Mesendoderm (in vitro differentiated cells): Measurements from ENCODE around the gene CFAP100.

Experiments used
- DNase-seq: peaks from one replicate; pipeline ENCODE4 v3.0.0; 2013
- H2AK5ac ChIP-seq: 2 replicates; pipeline ENCODE4 v1.6.1; 2013; ENCODE audit warnings: low read length, inconsistent platforms
- H2BK120ac ChIP-seq: 2 replicates; pipeline ENCODE4 v1.6.1; 2013; ENCODE audit warnings: low read depth, mild to moderate bottlenecking, low read length, moderate library complexity, mixed read lengths
- H2BK15ac ChIP-seq: replicated peaks from 2 replicates; pipeline ENCODE4 v1.6.1; 2013; ENCODE audit warnings: low read depth, mild to moderate bottlenecking, moderate library complexity
- H2BK5ac ChIP-seq: 2 replicates; pipeline ENCODE4 v1.6.1; 2013; ENCODE audit warnings: low read length, inconsistent platforms
- H3K18ac ChIP-seq: 2 replicates; pipeline ENCODE4 v1.6.1; 2013; ENCODE audit warnings: mild to moderate bottlenecking, low read length, mixed read lengths
- H3K23ac ChIP-seq: one replicate; pipeline ENCODE4 v1.6.1; 2013; ENCODE audit warnings: low read length
- H3K27ac ChIP-seq: 2 replicates; pipeline ENCODE4 v1.5.1; 2013; ENCODE audit warnings: low read depth, mild to moderate bottlenecking, inconsistent platforms, low read length, moderate library complexity
- H3K27me3 ChIP-seq: 2 replicates; pipeline ENCODE4 v1.6.1; 2013; ENCODE audit warnings: low read length, control low read depth, mild to moderate bottlenecking, inconsistent platforms; ENCODE audit not compliant: insufficient read depth, poor library complexity
- H3K36me3 ChIP-seq: 2 replicates; pipeline ENCODE4 v1.6.1; 2013; ENCODE audit warnings: low read length, inconsistent platforms; ENCODE audit not compliant: control insufficient read depth, insufficient read depth
- H3K4ac ChIP-seq: one replicate; pipeline ENCODE4 v1.6.1; 2013; ENCODE audit warnings: low read depth, mild to moderate bottlenecking, low read length, moderate library complexity
- H3K4me1 ChIP-seq: 2 replicates; pipeline ENCODE4 v1.6.1; 2013; ENCODE audit warnings: low read depth, low read length, inconsistent platforms; ENCODE audit not compliant: control insufficient read depth
- H3K4me2 ChIP-seq: 2 replicates; pipeline ENCODE4 v1.6.1; 2013; ENCODE audit warnings: low read length
- H3K4me3 ChIP-seq: 2 replicates; pipeline ENCODE4 v1.5.1; 2013; ENCODE audit warnings: mild to moderate bottlenecking, low read length
- H3K56ac ChIP-seq: one replicate; pipeline ENCODE4 v1.6.1; 2013; ENCODE audit warnings: low read length
- H3K79me1 ChIP-seq: 2 replicates; pipeline ENCODE4 v1.6.1; 2013; ENCODE audit warnings: low read length, inconsistent platforms
- H3K79me2 ChIP-seq: 2 replicates; pipeline ENCODE4 v1.6.1; 2013; ENCODE audit warnings: mild to moderate bottlenecking, low read length; ENCODE audit not compliant: control insufficient read depth, insufficient read depth
- H3K9ac ChIP-seq: 2 replicates; pipeline ENCODE4 v1.6.1; 2013; ENCODE audit warnings: low read length, inconsistent platforms
- H4K5ac ChIP-seq: one replicate; pipeline ENCODE4 v1.6.1; 2013; ENCODE audit warnings: low read length
- H4K8ac ChIP-seq: one replicate; pipeline ENCODE4 v1.6.1; 2013; ENCODE audit warnings: low read depth, mild to moderate bottlenecking, control low read depth, low read length, moderate library complexity
- WGBS: extraction: QIAGEN DNeasy Blood & Tissue Kit; methylation state at CpG from one replicate; pipeline ENCODE4 v1.1.7; 2013; ENCODE audit warnings: low lambda C conversion rate, missing lambda C conversion rate; ENCODE audit not compliant: insufficient coverage; ENCODE audit errors: extremely low coverage; 5-methylcytosine and 5-hydroxymethylcytosine counted together

CFAP100 gene

DNA sequence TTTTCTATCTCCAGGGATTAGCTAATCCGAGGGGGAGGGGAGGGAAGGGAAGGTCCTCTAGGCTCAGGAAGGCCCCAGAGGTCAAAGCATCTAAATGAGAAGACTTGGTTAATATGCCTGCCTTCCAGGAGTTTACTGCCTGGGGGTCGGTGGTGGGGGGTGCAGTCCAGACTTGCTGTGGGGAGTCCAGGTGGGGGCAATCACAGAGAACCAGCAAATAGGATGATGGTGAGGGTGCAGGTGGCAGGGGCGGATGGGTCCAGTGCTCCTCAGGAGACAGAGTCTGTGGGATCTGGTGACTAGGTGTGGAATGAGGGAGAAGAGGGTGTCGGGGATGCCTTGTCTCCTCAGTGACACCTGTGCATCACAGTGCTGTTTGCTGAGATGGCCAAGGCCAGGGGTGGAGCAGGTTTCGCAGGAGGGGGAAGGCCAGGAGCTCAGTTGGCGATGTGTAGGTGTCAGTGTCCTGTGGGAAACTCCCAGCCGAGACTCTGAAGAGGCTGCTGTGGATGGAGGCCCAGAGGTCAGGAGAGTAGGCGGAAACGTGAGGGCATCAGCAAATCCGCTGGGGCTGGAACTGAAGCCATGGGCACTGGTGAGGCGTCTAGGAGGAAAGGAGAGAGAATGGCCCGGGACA lies 8.1 kb downstream of the CFAP100 start:
- H2BK120ac ChIP-seq: no peak overlapping the region
- no peak overlapping the region for H2BK15ac ChIP-seq
- H3K4ac ChIP-seq: no peak overlapping the region
- H3K56ac ChIP-seq: no peak overlapping the region
- H2BK5ac ChIP-seq: no peak overlapping the region
- H3K79me1 ChIP-seq: no peaks in the 10 kb centered on the region
- H3K9ac ChIP-seq: no peak overlapping the region
- H4K8ac ChIP-seq: no peak overlapping the region
- H4K5ac ChIP-seq: no peak overlapping the region
- DNase-seq: no peak
- H3K23ac ChIP-seq: no peak overlapping the region
- no peak overlapping the region for H3K4me3 ChIP-seq
- no peaks in the 10 kb centered on the region for H3K79me2 ChIP-seq
- no peaks in the 10 kb centered on the region for H3K4me1 ChIP-seq
- no peak overlapping the region for H3K18ac ChIP-seq
- H2AK5ac ChIP-seq: no peak overlapping the region
- no CpG with 5 or more reads among the region's 12 CpGs for WGBS
- no peaks in the 10 kb centered on the region for H3K27me3 ChIP-seq
- H3K36me3 ChIP-seq: no peaks in the 10 kb centered on the region
- H3K27ac ChIP-seq: no peak overlapping the region
- no peak overlapping the region for H3K4me2 ChIP-seq

DNA sequence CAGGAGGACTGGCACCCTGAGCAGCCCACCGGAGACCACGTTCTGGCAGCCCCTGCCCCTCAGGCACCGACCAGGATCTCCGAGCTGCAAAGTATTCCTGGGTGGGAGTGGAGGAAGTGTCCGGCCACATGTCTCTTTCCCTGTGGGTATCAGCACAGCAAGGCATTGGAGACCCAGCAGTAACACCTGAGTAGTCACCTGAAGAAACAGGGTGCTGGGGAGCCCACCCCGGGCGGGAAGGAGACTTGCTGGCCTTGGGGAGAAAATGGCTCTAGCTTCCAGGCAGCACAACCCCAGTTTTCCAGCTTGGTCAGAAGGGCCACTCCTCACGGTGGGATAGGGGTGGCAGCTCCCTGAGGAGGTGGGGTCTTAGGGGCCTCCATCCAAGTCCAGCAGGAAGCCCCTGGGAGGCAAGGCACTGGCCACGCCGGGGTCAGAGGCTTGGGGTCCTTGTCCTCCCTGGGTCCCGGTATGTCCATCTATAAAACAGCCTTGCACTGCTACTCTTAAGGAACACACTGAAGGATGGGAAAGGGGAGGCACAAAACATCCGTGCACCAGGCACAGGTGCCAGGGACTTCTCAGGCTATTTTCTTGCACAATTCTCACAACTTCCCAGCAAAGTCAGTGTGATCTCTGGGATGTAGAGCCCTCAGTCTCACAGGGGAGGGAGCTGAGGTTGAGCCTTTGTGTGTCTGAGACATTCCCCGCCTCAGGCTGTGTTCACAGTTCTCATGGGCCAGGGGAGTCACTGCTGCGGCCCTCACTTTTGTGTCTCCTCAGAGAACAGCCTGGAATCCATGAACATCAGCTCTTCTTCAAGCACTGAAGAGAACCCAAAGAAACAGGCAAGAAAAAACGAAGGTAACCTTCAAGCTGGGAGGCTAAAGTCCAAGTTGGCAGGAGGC lies 11.9 kb downstream of the CFAP100 start:
- Histone ChIP-seq H3K27me3 (no peaks in the 10 kb centered on the region), H3K4me2 (no peak overlapping the region), H3K36me3 (no peaks in the 10 kb centered on the region), H3K4ac (no peak overlapping the region), H3K4me1 (no peaks in the 10 kb centered on the region), H3K9ac (no peak overlapping the region), H4K8ac (no peak overlapping the region), H2BK15ac (no peak overlapping the region), H3K79me2 (no peaks in the 10 kb centered on the region), H3K27ac (no peak overlapping the region), H2AK5ac (no peak overlapping the region), H2BK5ac (no peak overlapping the region), H3K79me1 (no peaks in the 10 kb centered on the region), H3K4me3 (no peak overlapping the region), H3K23ac (no peak overlapping the region), H4K5ac (no peak overlapping the region), H2BK120ac (no peak overlapping the region), H3K56ac (no peak overlapping the region), H3K18ac (no peak overlapping the region)
- no CpG with 5 or more reads among the region's 15 CpGs for WGBS
- no peak for DNase-seq

DNA sequence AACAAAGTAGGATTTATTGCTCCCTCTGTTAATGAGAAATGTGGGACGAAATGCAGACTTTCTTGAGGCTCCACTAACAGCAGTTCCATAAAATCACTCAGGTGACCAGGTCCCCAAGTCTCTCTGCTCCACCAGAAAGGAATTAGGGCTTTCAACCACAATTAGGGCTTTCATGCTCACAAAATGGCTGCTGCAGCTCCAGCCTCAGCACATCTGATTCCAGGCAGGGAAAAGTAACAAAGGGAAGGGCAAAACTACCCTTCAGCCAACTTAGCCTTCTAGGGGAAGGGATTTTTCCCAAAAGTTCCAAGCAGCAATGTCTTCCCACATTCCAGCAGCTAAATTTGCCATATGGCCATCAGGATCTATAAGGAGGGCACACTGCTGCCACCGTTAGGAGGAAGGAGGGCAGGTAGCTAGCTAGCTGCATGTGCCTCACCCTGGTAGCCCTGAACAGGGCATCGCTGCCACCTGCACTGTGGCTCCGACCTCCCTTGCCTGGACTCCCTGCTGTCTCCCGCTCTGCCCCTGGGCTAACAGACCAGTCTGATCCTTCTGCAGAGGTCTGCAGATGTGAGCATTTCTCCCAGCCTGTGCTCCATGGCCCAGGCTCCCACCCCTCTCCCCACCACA lies 12.8 kb downstream of the CFAP100 start:
- Histone ChIP-seq H3K27me3 (no peaks in the 10 kb centered on the region), H3K23ac (no peak overlapping the region), H3K27ac (no peak overlapping the region), H3K18ac (no peak overlapping the region), H3K79me2 (no peaks in the 10 kb centered on the region), H4K8ac (no peak overlapping the region), H2BK120ac (no peak overlapping the region), H3K56ac (no peak overlapping the region), H2BK15ac (no peak overlapping the region), H2AK5ac (no peak overlapping the region), H3K4me2 (no peak overlapping the region), H4K5ac (no peak overlapping the region), H3K79me1 (no peaks in the 10 kb centered on the region), H3K4ac (no peak overlapping the region), H3K9ac (no peak overlapping the region), H3K4me3 (no peak overlapping the region), H3K36me3 (no peaks in the 10 kb centered on the region), H2BK5ac (no peak overlapping the region), H3K4me1 (no peaks in the 10 kb centered on the region)
- WGBS: no CpG with 5 or more reads among the region's 5 CpGs
- no peak for DNase-seq

DNA sequence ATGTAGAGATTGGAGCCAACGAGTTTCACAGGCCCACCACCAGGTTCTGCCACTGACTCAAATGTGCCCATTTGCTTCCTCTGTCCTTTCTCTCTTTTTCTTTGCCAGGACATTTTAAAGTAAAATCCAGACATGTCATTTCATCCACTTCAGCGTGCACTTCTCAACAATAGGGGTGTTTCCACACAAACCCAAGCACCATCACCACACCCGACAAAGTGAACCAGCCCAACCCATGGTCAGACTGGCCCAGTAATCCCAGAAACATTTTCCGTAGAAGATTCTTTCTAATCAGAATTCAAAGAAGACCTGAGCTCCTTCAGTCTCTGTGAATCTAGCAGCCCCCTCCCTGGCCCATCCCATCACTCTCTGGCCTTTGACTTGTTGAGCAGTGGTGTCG lies 13.4 kb downstream of the CFAP100 start:
- Histone ChIP-seq H3K36me3 (no peaks in the 10 kb centered on the region), H3K23ac (no peak overlapping the region), H3K4me1 (no peaks in the 10 kb centered on the region), H4K8ac (no peak overlapping the region), H3K79me1 (no peaks in the 10 kb centered on the region), H3K4ac (no peak overlapping the region), H3K18ac (no peak overlapping the region), H3K79me2 (no peaks in the 10 kb centered on the region), H3K27me3 (no peaks in the 10 kb centered on the region), H3K9ac (no peak overlapping the region), H3K56ac (no peak overlapping the region), H3K4me2 (no peak overlapping the region), H3K4me3 (no peak overlapping the region), H2BK5ac (no peak overlapping the region), H2AK5ac (no peak overlapping the region), H4K5ac (no peak overlapping the region), H2BK15ac (no peak overlapping the region), H2BK120ac (no peak overlapping the region), H3K27ac (no peak overlapping the region)
- DNase-seq: no peak
- no CpG with 5 or more reads among the region's 5 CpGs for WGBS

DNA sequence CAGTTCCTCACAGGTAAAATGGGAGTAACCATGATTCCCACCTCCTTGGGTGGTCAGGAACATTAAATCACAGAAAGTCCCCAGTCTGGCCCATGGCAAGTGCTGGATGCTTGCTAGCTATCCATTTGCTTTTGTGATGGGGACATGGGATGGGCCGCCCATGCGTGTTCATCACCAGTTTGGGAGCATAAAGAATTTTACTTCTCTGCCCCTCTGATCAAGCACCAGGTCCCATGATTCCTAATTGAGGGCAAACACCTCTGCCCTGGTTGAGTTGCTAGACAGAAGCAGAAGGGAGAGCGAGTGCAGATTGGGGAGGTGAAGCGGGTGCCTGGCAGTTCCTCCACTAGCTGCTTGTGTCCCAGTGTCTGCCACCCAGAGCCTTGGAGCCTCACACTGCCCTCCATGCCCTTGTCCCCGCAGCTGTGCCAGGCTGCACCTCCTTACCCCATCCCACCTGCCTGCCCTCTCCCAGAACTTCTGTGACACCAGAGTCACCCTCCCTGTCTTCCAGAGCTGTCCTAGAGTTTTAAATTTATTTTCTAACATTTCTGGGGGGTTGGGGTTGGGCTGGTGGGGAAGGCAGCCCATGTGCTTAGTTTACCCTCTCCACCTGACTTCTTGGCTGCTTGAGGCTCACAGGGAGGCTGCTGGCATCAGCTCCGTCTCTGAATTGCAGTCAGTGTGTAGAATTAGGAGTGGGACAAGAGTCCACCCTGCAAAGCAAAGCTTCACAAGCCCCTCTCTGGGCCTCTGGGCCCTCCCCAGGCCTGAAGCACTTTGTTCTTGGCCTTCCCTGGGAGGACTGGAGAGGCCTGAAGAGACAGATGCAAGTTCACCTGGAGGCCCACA lies 18.4 kb downstream of the CFAP100 start:
- no peak for DNase-seq
- H3K36me3 ChIP-seq: no peaks in the 10 kb centered on the region
- H3K9ac ChIP-seq: no peak overlapping the region
- H2AK5ac ChIP-seq: no peak overlapping the region
- H3K4me3 ChIP-seq: no peak overlapping the region
- H3K79me1 ChIP-seq: no peaks in the 10 kb centered on the region
- H3K18ac ChIP-seq: no peak overlapping the region
- peak overlapping the region; percentile 10 for H3K27ac ChIP-seq
- no peak overlapping the region for H3K56ac ChIP-seq
- H4K8ac ChIP-seq: no peak overlapping the region
- no peak overlapping the region for H4K5ac ChIP-seq
- no peak overlapping the region for H2BK5ac ChIP-seq
- H3K27me3 ChIP-seq: no peaks in the 10 kb centered on the region
- no peaks in the 10 kb centered on the region for H3K79me2 ChIP-seq
- no peak overlapping the region for H2BK15ac ChIP-seq
- H3K4me2 ChIP-seq: no peak overlapping the region
- no peak overlapping the region for H3K23ac ChIP-seq
- H2BK120ac ChIP-seq: no peak overlapping the region
- H3K4ac ChIP-seq: no peak overlapping the region
- no CpG with 5 or more reads among the region's 6 CpGs for WGBS
- no peaks in the 10 kb centered on the region for H3K4me1 ChIP-seq
